GM18870 (cell line): Measurements from ENCODE around the gene ARHGDIG.

Experiments used
- ATAC-seq: cut with Tn5 transposase; IDR thresholded peaks from one replicate; pipeline ENCODE4 v1.9.1; 2021; ENCODE audit warnings: moderate library complexity; ENCODE audit not compliant: unreplicated experiment

The ARHGDIG gene

GRCh38 chr16:293043-293775 lies 12.8 kb downstream of the ARHGDIG start:
- ATAC-seq, result no peak

GRCh38 chr16:296276-296675 lies 15.9 kb downstream of the ARHGDIG start:
- ATAC-seq, result no peak

GRCh38 chr16:296806-297510 lies 16.6 kb downstream of the ARHGDIG start:
- no peak for ATAC-seq

GRCh38 chr16:297832-298231 lies 17.4 kb downstream of the ARHGDIG start:
- no peak for ATAC-seq

GRCh38 chr16:301235-301634 lies 20.8 kb downstream of the ARHGDIG start:
- no peak for ATAC-seq

GRCh38 chr16:301950-302349 lies 21.6 kb downstream of the ARHGDIG start:
- ATAC-seq, result no peak

- no peak for ATAC-seq
Measured at GRCh38 chr16:303760-304505, 23.5 kb downstream of the ARHGDIG start.

- ATAC-seq, result no peak
Measured at GRCh38 chr16:305916-306626, 25.7 kb downstream of the ARHGDIG start.

GRCh38 chr16:306911-307370 lies 26.6 kb downstream of the ARHGDIG start:
- ATAC-seq, result no peak

- no peak for ATAC-seq
Measured at GRCh38 chr16:307691-308312, 27.4 kb downstream of the ARHGDIG start.

- ATAC-seq, result no peak
Measured at GRCh38 chr16:309476-309875, 29.1 kb downstream of the ARHGDIG start.

- no peak for ATAC-seq
Measured at GRCh38 chr16:311725-312124, 31.3 kb downstream of the ARHGDIG start.

GRCh38 chr16:314351-314750 lies 34.0 kb downstream of the ARHGDIG start:
- ATAC-seq, result no peak

GRCh38 chr16:314795-315299 lies 34.5 kb downstream of the ARHGDIG start:
- ATAC-seq, result no peak

- ATAC-seq, result no peak
Measured at GRCh38 chr16:316741-317464, 36.5 kb downstream of the ARHGDIG start.

GRCh38 chr16:317583-317982 lies 37.2 kb downstream of the ARHGDIG start:
- no peak for ATAC-seq

- ATAC-seq, result no peak
Measured at GRCh38 chr16:318628-319027, 38.2 kb downstream of the ARHGDIG start.

- ATAC-seq, result no peak
Measured at GRCh38 chr16:320206-320605, 39.8 kb downstream of the ARHGDIG start.

- no peak for ATAC-seq
Measured at GRCh38 chr16:321532-321931, 41.1 kb downstream of the ARHGDIG start.
